ENCODE data around the gene ELP2.

The ELP2 gene

GRCh38 chr18:36183987-36184386 lies 54.3 kb downstream of the ELP2 start:
- H3K36me3 ChIP-seq (ENCODE audit: insufficient read depth, low read length), result no peaks in the 10 kb centered on the region
- H3K4me1 ChIP-seq (ENCODE audit: insufficient read depth, low read length), result peaks cover under 1% of the 10 kb centered on the region; the same call in 1 of the 2 replicates
- no peak overlapping the region for H3K9ac ChIP-seq (ENCODE audit: low read depth, low read length)
- H3K9me3 ChIP-seq (ENCODE audit: control insufficient read depth, insufficient read depth, low read length), result no peaks in the 10 kb centered on the region

GRCh38 chr18:36185157-36185556 lies 55.5 kb downstream of the ELP2 start:
- peaks cover 6% of the 10 kb centered on the region; the same call in 1 of the 2 replicates for H3K4me1 ChIP-seq (ENCODE audit: insufficient read depth, low read length)
- H3K9me3 ChIP-seq (ENCODE audit: control insufficient read depth, insufficient read depth, low read length), result no peaks in the 10 kb centered on the region
- no peaks in the 10 kb centered on the region for H3K36me3 ChIP-seq (ENCODE audit: insufficient read depth, low read length)
- no peak overlapping the region for H3K9ac ChIP-seq (ENCODE audit: low read depth, low read length)

GRCh38 chr18:36185901-36186460 lies 56.3 kb downstream of the ELP2 start:
- Histone ChIP-seq H3K9ac (ENCODE audit: low read depth, low read length) (no peak overlapping the region; the same call in 1 of the 2 replicates), H3K36me3 (ENCODE audit: insufficient read depth, low read length) (no peaks in the 10 kb centered on the region), H3K9me3 (ENCODE audit: control insufficient read depth, insufficient read depth, low read length) (no peaks in the 10 kb centered on the region), H3K4me1 (ENCODE audit: insufficient read depth, low read length) (peaks cover 6% of the 10 kb centered on the region; the same call in 1 of the 2 replicates)

- peak overlapping the region; percentile 64 for H3K9ac ChIP-seq (ENCODE audit: low read depth, low read length)
- H3K36me3 ChIP-seq (ENCODE audit: insufficient read depth, low read length), result no peaks in the 10 kb centered on the region
Measured at GRCh38 chr18:36186461-36187192, 56.9 kb downstream of the ELP2 start.

GRCh38 chr18:36187193-36187825 lies 57.6 kb downstream of the ELP2 start, which contains the start of gene MOCOS:
Gene MOCOS (plus strand): TSS chr18:36187497. CDS start chr18:36187540, 43 bp downstream.
- peak within 1 kb of the TSS; percentile 64 for H3K9ac ChIP-seq (ENCODE audit: low read depth, low read length)
- H3K9me3 ChIP-seq (ENCODE audit: control insufficient read depth, insufficient read depth, low read length), result no peaks in the 10 kb centered on the region
- H3K36me3 ChIP-seq (ENCODE audit: insufficient read depth, low read length), result no peaks in the 10 kb centered on the region
- H3K4me1 ChIP-seq (ENCODE audit: insufficient read depth, low read length), result peaks cover 6% of the 10 kb centered on the region; the same call in 1 of the 2 replicates

More at GRCh38 chr18:36186461-36187192, 56.9 kb downstream of the ELP2 start:
- Histone ChIP-seq H3K9me3 (ENCODE audit: control insufficient read depth, insufficient read depth, low read length) (no peaks in the 10 kb centered on the region), H3K4me1 (ENCODE audit: insufficient read depth, low read length) (peaks cover 6% of the 10 kb centered on the region; the same call in 1 of the 2 replicates)

- no peaks in the 10 kb centered on the region for H3K9me3 ChIP-seq (ENCODE audit: control insufficient read depth, insufficient read depth, low read length)
- peaks cover 6% of the 10 kb centered on the region; the same call in 1 of the 2 replicates for H3K4me1 ChIP-seq (ENCODE audit: insufficient read depth, low read length)
- peak overlapping the region; percentile 64 for H3K9ac ChIP-seq (ENCODE audit: low read depth, low read length)
- no peaks in the 10 kb centered on the region for H3K36me3 ChIP-seq (ENCODE audit: insufficient read depth, low read length)
Measured at GRCh38 chr18:36187826-36188721, 58.4 kb downstream of the ELP2 start.

- no peaks in the 10 kb centered on the region for H3K36me3 ChIP-seq (ENCODE audit: insufficient read depth, low read length)
Measured at GRCh38 chr18:36188916-36189315, 59.2 kb downstream of the ELP2 start.

GRCh38 chr18:36189486-36189885 lies 59.8 kb downstream of the ELP2 start:
- Histone ChIP-seq H3K4me1 (ENCODE audit: insufficient read depth, low read length) (peaks cover 6% of the 10 kb centered on the region; the same call in 1 of the 2 replicates), H3K9me3 (ENCODE audit: control insufficient read depth, insufficient read depth, low read length) (no peaks in the 10 kb centered on the region), H3K36me3 (ENCODE audit: insufficient read depth, low read length) (no peaks in the 10 kb centered on the region), H3K9ac (ENCODE audit: low read depth, low read length) (no peak overlapping the region)

More at GRCh38 chr18:36188916-36189315, 59.2 kb downstream of the ELP2 start:
- Histone ChIP-seq H3K9ac (ENCODE audit: low read depth, low read length) (no peak overlapping the region), H3K9me3 (ENCODE audit: control insufficient read depth, insufficient read depth, low read length) (no peaks in the 10 kb centered on the region), H3K4me1 (ENCODE audit: insufficient read depth, low read length) (peaks cover 6% of the 10 kb centered on the region; the same call in 1 of the 2 replicates)

- Histone ChIP-seq H3K4me1 (ENCODE audit: insufficient read depth, low read length) (peaks cover 6% of the 10 kb centered on the region; the same call in 1 of the 2 replicates), H3K36me3 (ENCODE audit: insufficient read depth, low read length) (no peaks in the 10 kb centered on the region), H3K9ac (ENCODE audit: low read depth, low read length) (no peak overlapping the region), H3K9me3 (ENCODE audit: control insufficient read depth, insufficient read depth, low read length) (no peaks in the 10 kb centered on the region)
Measured at GRCh38 chr18:36191286-36191685, 61.6 kb downstream of the ELP2 start.

GRCh38 chr18:36191711-36192110 lies 62.0 kb downstream of the ELP2 start:
- H3K4me1 ChIP-seq (ENCODE audit: insufficient read depth, low read length), result peaks cover 6% of the 10 kb centered on the region; the same call in 1 of the 2 replicates
- H3K36me3 ChIP-seq (ENCODE audit: insufficient read depth, low read length), result no peaks in the 10 kb centered on the region
- H3K9me3 ChIP-seq (ENCODE audit: control insufficient read depth, insufficient read depth, low read length), result no peaks in the 10 kb centered on the region
- no peak overlapping the region for H3K9ac ChIP-seq (ENCODE audit: low read depth, low read length)

- no peaks in the 10 kb centered on the region for H3K9me3 ChIP-seq (ENCODE audit: control insufficient read depth, insufficient read depth, low read length)
- H3K4me1 ChIP-seq (ENCODE audit: insufficient read depth, low read length), result no peaks in the 10 kb centered on the region
- no peaks in the 10 kb centered on the region; the same call in 1 of the 2 replicates for H3K36me3 ChIP-seq (ENCODE audit: insufficient read depth, low read length)
- H3K9ac ChIP-seq (ENCODE audit: low read depth, low read length), result no peak overlapping the region
Measured at GRCh38 chr18:36194600-36195315, 65.1 kb downstream of the ELP2 start.

- Histone ChIP-seq H3K9me3 (ENCODE audit: control insufficient read depth, insufficient read depth, low read length) (no peaks in the 10 kb centered on the region), H3K9ac (ENCODE audit: low read depth, low read length) (no peak overlapping the region), H3K36me3 (ENCODE audit: insufficient read depth, low read length) (no peaks in the 10 kb centered on the region; the same call in 1 of the 2 replicates), H3K4me1 (ENCODE audit: insufficient read depth, low read length) (no peaks in the 10 kb centered on the region)
Measured at GRCh38 chr18:36195427-36196122, 65.9 kb downstream of the ELP2 start.
